Activated CD4-positive, alpha-beta T cell treated with anti-CD3 and anti-CD28 coated beads for 1 hour (primary cell): ENCODE results near the gene GPALPP1.
"Not testable (repeated sequence)": the region's sequence is repeated elsewhere in the genome, so short reads cannot be mapped to it uniquely, and the experiment has no call there.

ENCODE experiments used
- DNase-seq: peaks from one replicate; pipeline ENCODE4 v3.0.0-alpha.2; 2020

Gene GPALPP1, protein sequence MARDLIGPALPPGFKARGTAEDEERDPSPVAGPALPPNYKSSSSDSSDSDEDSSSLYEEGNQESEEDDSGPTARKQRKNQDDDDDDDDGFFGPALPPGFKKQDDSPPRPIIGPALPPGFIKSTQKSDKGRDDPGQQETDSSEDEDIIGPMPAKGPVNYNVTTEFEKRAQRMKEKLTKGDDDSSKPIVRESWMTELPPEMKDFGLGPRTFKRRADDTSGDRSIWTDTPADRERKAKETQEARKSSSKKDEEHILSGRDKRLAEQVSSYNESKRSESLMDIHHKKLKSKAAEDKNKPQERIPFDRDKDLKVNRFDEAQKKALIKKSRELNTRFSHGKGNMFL

DNA sequence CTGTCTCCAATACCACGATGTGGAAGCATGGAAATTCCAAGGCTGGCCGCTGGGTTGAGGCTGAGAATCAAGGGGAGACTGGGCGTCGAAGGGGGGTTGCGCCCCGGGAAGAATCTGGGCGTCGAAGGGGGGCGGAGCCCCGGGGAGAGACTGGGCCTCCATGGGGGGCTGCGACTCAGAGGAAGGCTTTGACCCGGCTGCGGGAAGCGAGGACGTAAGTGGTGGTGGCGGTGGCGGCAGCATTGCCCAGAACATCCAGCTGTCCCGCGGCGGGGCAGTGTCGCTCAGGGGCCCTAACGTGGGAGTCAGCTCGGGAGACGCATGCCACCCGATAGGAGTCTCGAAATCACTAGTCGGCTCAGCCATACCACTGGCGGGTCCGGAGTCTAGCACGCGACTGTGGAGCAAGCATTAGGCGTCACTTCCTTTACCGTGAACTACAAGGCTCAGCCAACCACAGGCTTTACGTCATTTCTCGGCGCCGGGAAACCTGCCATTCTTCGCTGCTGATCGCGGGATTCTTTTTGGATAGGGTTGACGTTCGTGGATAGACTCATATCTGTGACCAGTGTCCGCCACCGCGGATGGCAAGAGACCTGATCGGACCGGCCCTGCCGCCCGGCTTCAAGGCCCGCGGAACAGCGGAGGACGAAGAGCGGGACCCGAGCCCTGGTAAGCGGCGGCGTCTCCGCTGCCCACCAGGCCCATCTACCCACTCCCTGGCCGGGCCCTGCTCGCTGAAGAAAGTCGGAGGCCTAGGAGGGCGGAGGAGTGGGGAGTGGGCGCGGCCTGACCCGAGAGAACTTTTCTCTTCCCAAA is at the start of gene GPALPP1, which contains the start of gene NUFIP1:
GPALPP1 (plus strand) TSS at position 468 of the 819 bp plus-strand sequence; CDS start at position 585, 117 bp downstream.
NUFIP1 (minus strand) TSS at position 401 of the 819 bp plus-strand sequence; CDS start at position 366, 35 bp downstream.
- DNase-seq: peak; percentile 86

DNA sequence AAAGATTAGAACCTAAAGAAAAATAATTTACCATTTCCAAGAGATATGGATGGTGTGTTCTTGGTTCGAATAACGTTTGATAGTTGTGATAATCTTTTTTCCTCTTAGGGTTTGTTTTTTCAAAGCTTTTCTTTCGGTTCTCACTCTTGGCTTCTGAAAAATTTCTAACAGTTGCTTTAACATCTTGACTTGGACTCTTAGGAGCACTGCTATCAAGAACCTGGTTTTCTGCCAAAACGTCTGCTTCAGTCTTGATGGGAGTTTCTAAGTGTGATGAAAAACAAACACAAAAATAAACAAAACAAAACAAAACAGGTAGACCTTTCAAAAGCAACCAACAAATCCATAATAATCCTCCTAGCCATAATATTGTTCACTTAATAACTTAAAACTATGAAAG is 45.9 kb upstream of the GPALPP1 start:
- DNase-seq: not testable (repeated sequence)

DNA sequence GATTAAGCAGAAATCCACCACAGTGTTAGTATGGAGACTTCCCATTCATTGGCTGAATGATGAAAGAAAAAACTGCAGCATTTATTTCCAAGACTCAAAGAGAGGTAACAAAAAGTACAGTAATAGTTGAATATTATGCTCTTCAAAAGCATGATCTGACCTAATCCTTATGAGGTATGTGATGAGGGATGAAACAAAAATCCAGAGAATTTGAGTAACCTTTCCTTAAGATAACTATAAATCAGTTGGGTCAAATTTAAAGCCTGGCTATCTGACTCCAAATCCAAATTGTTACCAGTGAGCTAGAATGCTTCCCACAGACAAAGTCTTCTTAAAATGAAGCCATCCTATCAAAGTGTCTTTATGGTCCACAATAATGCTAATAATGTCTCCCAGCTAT is 38.2 kb upstream of the GPALPP1 start:
- DNase-seq: no peak

DNA sequence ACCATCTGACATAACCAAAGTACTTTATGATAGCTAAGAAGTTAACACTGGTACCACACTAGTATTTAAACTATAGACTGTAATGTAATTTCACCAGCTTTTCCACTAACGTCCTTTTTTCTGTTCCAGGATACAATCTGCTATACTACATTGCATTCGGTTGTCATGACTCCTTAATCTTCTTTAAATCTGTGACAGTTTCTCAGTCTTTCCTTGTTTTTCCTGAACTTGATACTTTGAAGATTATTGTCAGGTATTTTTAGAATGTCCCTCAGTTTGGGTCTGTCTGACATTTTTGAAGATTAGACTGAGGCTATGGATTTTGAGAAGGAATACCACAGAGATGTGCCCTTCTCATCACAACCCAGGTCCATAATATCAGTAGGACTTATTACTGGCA is 36.7 kb upstream of the GPALPP1 start:
- no peak for DNase-seq

DNA sequence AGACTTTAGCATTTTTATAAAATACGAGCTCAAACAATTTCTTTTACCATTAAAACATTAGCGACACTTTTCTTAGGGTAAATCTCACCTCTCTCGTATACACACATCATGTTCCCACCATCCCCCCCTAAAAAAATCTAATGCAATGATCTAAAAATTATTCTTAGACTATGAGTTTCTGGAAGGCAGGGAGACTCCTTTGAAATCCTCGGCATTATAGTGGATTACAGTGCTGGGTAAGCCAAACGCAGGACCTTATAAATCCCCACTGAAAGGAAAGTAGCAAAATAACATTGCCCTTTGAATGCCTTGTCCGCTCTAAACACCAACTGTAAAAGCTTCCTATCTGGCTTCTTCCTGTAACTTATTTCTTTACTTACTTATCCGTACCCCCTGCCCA is 35.1 kb upstream of the GPALPP1 start:
- no peak for DNase-seq

DNA sequence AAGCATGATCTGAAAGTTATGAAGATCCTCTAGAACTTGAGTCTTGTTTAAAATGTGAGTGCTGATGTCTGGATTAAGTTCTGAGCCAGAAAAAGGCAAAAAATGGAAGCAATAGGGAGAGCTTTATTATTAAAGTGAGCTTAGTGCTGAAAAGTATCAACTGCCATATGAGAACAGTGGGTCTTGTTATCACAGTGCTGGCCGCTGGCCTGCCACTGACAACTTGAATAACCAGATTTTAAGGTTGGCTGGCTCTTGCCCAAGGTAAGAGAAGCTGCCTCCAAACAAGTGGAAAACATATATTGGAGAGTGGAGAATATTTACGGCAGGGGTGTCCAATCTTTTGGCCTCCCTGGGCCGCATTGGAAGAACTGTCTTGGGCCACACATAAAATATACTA is 33.9 kb upstream of the GPALPP1 start:
- DNase-seq: no peak

DNA sequence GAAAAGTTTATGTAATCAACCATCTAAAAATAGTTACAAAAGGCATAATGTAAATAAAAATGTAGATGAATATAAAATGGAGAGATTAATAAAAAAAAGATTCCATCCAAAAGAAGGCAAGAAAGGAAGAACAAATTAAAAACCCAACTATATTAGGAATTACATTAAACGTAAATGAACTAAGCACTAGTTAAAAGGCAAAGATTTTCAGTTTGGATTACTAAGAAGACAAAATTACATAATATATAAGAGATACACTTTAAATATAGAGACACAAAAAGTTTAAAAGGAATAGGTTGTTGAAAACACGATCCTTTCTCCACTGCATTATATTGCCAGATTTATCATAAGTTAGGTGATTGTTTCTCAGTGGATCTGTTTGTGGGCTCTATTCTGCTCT is 27.3 kb upstream of the GPALPP1 start:
- DNase-seq: no peak

DNA sequence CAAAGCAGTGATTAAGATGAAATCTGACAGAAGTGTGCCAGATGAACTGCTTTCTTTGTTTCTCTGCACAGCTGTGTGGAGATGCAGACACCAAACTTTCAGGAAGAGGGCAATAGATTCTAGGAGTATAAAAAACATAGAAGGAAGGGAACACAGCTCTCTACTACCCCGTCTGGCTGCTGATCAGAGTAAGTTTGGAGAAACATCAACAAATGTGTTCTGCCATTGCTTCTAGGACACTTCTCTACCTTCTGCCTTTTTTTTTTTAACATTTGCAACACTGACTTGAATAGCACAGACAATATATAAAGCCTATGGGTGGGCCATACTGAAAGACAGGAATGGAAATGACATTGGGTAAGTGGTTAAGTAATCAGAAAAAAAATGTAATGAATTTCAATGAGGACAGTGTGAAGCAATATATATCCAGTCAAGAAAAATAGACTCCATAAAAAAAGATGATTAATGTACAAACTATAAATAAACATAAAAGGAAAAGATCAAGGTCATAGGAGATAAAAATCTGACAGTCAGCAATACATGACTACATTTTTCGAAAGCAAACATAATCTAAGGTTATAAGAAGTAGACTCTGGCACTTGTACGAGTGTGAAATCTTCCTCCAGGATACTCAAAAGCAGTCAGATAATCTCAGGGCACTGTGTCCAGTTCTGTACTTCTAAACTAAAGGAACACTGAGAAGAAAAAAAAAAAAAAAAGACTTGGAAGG is 21.5 kb upstream of the GPALPP1 start:
- no peak for DNase-seq

DNA sequence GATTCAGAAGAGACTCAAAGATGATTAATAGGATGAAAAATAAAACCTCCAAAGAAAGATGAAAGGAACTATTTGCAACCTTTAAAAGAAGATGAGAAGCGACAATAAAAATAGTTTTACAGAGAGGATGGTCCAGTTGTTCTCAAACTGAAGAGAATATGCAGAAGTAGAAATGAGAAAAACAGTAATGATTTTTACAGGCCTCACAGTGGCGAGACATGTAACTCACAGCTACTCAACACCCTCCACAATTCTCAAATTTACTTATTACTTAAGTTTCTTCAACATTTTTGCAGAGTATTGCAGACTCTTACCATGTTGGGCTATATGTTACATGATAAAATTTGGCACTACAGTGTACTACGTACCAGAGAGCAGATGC is 20.9 kb upstream of the GPALPP1 start:
- DNase-seq: no peak

DNA sequence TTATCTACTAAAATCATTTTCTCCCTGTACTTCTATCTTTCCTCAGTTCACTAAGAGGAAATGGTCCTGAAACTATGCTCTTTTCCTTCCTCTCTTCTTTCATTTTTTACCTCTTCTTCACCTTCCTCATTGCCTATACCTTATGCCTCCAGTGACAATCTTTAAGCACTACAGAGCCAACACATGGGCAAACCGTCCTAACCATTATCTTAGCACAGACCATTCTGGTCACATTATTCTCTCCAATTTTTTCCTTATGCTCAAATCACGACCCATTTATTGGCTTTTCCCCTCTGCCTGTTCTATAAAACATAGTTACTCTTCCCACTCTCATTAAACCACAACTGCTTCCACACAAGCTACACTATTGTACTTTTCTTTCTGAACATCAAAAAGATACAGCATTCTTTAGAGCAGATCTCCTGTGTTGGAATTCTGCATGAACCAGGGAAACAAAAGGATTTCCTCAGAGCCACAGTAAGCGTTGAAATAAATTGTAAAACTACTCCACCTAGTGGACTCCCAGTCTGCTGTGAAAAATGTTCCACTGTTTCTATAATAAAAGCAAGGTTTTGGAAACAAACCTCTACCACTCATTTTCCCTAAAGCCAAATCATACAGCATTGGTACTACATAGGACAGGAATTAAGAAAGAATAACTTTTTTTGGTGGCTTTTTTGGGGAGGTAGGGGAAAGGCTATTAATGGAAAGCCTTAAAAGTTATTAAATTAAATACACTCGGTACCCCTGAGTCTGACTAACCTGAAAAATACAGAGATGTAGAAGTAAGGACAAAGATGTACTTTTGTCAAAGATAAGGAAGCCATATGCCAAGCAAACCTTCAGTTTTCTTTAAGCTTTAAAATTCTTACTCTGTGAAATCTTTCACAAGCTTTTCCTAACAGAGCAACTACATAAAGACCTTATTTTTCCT is 19.5 kb upstream of the GPALPP1 start:
- DNase-seq: no peak

DNA sequence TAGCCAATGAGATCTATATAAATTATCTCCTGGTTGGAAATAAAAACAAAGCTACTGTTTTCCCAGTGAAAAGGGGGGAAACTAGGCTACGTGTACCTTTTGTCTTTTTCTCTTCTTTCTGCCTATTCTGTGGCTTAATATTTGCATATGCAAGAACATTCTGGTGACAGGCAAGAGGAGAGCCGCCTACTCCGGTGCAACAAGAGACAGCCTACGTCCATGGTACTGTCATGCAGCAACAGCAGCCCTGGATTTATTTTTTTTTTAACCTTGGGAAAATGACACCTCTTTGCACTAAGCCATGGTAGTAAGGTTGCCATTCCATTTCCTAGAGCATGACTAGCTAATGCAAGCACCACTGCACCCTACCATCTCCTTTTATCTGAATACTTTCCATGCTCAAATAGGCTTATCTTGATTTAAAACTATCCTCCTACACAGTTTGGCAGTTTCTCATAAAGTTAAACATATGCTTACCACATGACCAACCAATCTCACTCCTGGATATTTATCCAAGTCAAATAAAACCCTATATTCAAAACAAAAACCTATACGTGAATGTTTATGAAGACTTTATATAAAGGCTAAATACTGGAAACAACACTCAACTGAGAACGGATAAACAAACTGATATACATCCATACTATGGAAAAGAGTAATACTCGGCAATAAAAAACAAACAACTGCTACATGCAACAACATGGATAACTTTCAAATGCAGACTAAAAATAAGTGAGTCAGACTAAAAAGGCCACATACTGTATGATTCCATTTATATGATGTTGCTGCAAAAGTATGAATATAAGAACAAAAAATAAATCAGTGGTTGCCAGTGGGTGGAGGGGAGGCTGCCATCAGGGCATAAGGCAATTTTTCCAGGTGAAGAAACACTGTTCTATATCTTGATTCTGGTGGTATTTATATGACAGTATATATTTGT is 17.4 kb upstream of the GPALPP1 start:
- no peak for DNase-seq

DNA sequence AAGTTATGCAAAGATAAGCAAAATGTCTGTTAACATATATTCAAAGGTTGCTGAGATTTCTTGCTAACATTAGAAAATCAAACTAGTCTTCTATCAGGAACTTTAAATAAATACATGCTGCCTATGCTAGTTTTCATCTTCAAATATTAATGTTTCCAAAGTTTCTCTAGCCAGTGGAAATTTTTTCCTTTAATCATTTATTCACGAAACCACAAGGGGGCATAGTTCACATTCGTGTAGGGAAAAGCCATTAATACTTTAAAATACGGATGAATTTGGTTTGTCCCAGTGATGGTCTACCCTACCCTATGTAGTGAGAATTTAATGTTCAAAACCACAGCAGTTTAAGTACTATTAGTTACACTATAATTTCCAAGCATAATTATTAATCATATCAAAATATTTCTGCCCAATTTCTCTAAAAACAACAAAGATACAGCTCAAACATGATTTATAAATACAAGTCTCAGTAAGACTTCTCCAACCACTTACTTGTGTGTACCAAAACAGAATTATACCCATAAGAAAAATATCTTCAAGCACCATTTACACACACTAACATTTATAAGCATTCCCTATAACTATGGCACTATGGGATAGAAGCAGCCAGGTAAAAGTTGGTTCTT is 16.3 kb upstream of the GPALPP1 start:
- no peak for DNase-seq

DNA sequence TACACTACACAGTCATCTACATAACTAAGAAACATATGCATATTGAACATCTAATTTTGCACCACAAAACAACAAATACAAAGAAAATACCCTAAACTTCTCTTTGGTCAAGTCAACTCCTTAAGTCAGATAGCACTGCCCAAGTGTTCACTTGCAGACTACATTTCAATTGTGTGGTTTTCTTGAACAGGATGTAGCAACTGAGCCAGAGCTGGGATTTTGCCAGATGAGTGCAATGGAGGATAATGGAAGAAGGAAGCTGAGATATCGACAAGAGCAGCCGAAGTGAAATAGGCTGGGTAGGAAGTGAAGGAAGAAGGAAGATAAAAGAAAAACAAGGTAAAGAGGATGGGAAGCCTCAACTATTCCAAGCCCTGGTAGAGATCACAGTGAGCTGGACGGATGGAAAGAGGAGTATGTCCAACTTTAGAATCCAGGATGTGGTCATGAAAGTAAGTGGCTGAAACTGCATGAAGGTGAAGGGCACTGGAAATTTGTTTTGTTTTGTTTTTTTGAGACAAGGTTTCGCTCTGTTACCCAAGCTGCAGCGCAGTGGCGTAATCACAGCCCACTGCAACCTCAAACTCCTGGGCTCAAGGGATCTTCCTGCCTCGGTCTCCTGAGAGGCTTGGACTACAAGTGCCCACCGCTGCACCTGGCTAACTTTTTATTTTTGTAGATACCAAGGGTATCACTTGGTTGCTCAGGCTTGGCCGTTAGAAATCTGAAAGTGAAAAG is 15.1 kb upstream of the GPALPP1 start:
- DNase-seq: no peak

DNA sequence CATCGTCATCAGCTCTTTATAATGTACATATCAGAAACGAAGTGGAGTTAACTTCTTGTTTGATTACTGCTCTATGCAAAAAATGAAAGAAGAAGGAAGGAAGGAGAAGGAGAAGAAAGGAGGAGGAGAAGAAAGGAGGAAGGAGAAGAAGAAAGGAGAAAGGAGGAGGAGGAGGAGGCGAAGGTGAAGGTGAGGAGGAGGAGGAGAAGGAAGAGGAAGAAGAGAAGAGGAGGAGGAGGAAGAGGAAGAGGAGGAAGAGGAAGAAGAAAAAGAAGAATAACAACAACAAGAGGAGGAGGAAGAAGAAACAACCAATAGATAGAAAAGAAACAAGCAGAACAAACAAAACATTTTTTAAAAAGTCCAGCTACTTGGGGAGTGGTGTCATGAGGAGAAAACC is 13.1 kb upstream of the GPALPP1 start:
- DNase-seq: no peak

DNA sequence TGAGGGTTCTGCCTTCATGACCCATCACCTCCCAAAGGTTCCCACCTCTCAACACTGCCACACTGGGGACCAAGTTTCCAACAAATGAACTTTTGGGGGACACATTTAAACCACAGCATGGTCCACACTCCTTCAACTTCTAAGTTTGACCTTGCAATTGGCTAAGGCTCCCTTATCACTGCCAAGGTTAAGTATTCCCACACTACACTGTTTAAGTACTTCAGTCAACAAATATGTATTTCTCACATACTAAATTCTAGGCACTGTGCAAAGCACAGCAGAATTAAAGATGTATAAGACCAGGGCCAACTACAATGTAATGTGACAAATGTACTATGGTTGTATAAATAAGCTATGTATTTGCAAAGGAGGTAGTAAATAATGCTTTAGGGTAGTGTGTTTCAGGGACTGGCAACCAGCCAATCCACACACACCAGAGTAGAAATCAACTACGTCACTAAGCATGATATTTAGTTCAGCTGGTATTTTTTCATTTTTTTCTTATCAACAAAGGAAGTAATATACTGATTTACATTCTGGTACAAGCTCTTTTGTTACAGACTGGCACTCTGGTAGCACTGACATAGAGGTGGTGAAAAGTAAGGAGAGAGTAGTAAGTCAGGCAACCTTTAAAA is 12.3 kb upstream of the GPALPP1 start:
- no peak for DNase-seq

DNA sequence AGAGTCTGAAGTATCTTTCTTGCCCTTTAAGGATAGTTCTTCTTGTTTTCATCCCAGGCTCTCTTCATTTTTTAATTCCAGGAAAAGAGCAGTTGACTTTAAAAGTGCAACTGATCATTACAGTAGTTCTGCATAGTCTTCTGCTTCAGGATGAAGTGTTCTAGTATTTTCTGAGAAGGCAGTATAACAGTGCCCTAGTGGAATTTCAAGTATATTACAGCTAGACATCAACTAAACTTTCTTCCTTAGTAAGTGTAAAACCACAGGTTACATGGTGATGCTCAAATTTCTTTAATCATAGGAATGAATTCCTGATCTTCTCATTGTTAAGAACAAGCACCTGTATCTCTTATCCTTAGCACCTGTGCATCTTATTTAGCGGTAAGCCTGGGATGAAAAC is 11.0 kb upstream of the GPALPP1 start:
- DNase-seq: no peak

DNA sequence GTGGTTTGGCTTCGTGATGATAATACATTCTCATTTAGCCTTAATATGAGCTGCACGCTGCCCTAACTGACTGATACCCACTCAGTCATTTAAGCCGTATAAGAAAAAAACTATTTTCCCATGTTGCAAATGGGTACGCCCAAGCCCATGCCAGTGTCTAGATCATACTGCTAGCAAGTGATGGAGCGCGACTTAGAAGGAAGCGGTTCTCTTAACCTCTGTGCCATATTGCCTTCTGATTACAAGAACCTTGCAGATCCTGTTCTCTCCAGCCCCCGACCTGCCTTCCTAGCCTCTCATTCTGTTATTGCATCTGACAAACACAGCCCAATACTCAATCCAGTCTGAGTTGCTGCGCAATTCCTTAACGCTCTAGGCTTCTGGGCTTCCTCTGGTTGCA is 603 bp downstream of the GPALPP1 start:
- no peak for DNase-seq

DNA sequence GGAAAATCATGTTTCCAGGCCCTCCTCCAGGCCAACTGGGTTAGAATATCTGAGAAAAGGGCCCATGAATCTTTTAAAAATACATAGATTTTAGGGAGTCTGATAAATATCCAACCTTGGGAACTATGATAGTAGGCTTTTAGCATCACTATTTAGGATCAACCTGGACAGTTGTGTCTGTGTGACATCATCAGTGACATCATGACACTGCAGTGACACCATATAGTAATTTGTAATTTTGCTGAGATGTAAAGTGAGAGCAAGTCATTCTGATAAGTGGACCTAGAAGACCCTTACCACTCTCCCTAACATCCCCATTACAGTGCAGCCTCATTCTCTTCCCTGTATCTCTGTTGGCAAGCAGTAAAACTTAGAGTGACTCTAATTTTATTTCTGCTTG is 14.1 kb downstream of the GPALPP1 start:
- DNase-seq: no peak

DNA sequence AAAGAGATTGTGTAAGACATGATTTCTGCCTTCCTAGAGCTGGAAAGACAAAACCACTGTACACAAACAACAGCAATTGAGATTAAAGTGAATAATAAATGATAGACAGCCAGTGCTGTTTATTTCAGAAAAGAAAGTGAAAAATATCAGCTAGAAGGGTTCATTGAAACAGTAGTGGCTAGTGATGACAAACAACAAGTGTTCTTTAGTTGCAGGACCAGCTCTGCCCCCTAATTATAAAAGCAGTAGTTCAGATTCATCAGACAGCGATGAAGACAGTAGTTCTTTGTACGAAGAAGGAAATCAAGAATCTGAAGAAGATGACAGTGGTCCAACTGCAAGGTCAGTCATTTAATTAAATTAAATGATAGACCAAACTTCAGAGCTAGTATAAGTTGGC is 14.8 kb downstream of the GPALPP1 start:
- no peak for DNase-seq

DNA sequence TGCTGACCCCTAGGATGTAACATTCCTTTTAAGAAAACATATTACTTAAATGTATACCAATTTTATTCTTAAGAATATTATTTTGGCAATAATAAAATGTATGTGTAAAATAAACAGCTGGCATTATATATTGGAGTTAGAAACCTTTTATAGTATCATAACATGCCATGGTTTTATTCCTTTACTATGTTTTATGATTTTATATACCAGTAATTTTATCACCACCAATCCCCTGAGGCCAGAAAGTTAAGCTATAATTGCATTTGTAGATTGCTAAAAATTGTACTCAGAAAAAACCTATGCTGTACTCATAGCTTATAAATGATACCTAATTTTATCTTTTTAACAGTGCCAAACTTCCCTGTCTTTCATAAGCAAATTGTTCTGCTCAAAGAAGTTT is 17.9 kb downstream of the GPALPP1 start:
- DNase-seq: no peak
